ENCODE data around the gene RBMS3. TPM values are rescaled to one million over a fixed set of nuclear protein-coding genes. Genes with fewer than 3 reads are reported as not detected.
A peak's percentile ranks its signal among the peaks of the same experiment; 100 is the strongest.

The RBMS3 gene
- total and polyA plus RNA-seq, 2 of the 8 experiments (the other 6 are each of a cell fraction or from before 2014, with no cell fraction given): 3.7 to 6.9 TPM

GRCh38 chr3:29475305-29475840 lies 194.5 kb downstream of the RBMS3 start:
- WGBS, 2 experiments (ENCODE audit: extremely low coverage in 1 of 2, insufficient coverage in 1 of 2, insufficient read length in 1 of 2, insufficient replicate concordance in 2 of 2, low coverage in 1 of 2, low lambda C conversion rate in 2 of 2, missing lambda C conversion rate in 1 of 2): 49% methylated on average over 9 of the region's 9 CpGs; no CpG with 5 or more reads in 1 of the 2 experiments
- Histone ChIP-seq H2BK20ac (ENCODE audit: low read length) (peak overlapping the region; percentile 82; the same call in 1 of the 2 replicates), H2BK120ac (replicated peaks; ENCODE audit: low read depth, low read length) (no peak overlapping the region), H3K9ac (replicated peaks in 1 of 4; ENCODE audit: extremely low read depth in 1 of 4, low read depth in 3 of 4, low read length in 3 of 4) (no peak overlapping the region), H2BK15ac (ENCODE audit: low read length) (no peak overlapping the region), H3K79me2 (ENCODE audit: control insufficient read depth in 1 of 2, insufficient read depth in 2 of 2, low read length in 2 of 2) (no peaks in the 10 kb centered on the region), H2AFZ (ENCODE audit: low read length) (no peak overlapping the region), H4K91ac (replicated peaks; ENCODE audit: insufficient read length, low read length) (no peak overlapping the region), H3K4me2 (ENCODE audit: insufficient read depth in 1 of 2, low read depth in 2 of 2, low read length in 2 of 2) (peak overlapping the region; percentile 3 to 44; a peak in 1 of 4 replicates), H3K56ac (replicated peaks; ENCODE audit: insufficient read length, low read depth, low read length) (no peak overlapping the region), H3K23me2 (ENCODE audit: low read depth, low read length) (no peaks in the 10 kb centered on the region), H3K14ac (ENCODE audit: insufficient read length) (no peak overlapping the region), H4K5ac (ENCODE audit: insufficient read length, low read depth, low read length) (peak overlapping the region; percentile 79), H3K27me3 (replicated peaks in 1 of 4; ENCODE audit: control insufficient read depth in 3 of 4, extremely low read depth in 1 of 4, insufficient read depth in 3 of 4, low read length in 3 of 4) (no peaks in the 10 kb centered on the region), H2AK5ac (ENCODE audit: low read depth, low read length) (no peak overlapping the region), H3K9me3 (ENCODE audit: insufficient read depth in 2 of 2, low read depth in 1 of 2, low read length in 1 of 2) (no peaks in the 10 kb centered on the region; a peak in 1 of 4 replicates), H3K27ac (ENCODE audit: low read depth, low read length) (peak overlapping the region; percentile 61; the same call in 1 of the 2 replicates), H3K23ac (ENCODE audit: insufficient read length) (no peak overlapping the region), H4K8ac (ENCODE audit: extremely low read depth, insufficient read depth, low read length) (no peak overlapping the region; the same call in 1 of the 2 replicates), H3K4ac (replicated peaks; ENCODE audit: insufficient read length, low read depth, low read length) (no peak overlapping the region), H4K20me1 (replicated peaks in 1 of 2; ENCODE audit: control insufficient read depth in 1 of 2, insufficient read depth in 2 of 2, low read length in 2 of 2) (no peaks in the 10 kb centered on the region), H3K79me1 (ENCODE audit: low read depth, low read length) (no peaks in the 10 kb centered on the region), H3K36me3 (ENCODE audit: control insufficient read depth in 2 of 4, insufficient read depth in 4 of 4, low read length in 3 of 4) (no peaks in the 10 kb centered on the region), H2BK5ac (ENCODE audit: low read depth, low read length) (peak overlapping the region; percentile 82; the same call in 1 of the 2 replicates), H3K4me1 (replicated peaks in 1 of 4; ENCODE audit: control insufficient read depth in 3 of 4, insufficient read depth in 4 of 4, low read length in 3 of 4) (peaks cover 0 to 21% (median 4%) of the 10 kb centered on the region in 4 experiments; a peak in 4 of 7 replicates), H2BK12ac (ENCODE audit: low read depth, low read length) (peak overlapping the region; percentile 94), H3K4me3 (ENCODE audit: extremely low read depth in 1 of 4, insufficient read depth in 2 of 4, low read depth in 3 of 4, low read length in 4 of 4) (peak overlapping the region in 1 of 4 experiments; percentile 13; a peak in 1 of 8 replicates), H3K18ac (ENCODE audit: extremely low read depth, low read length) (no peak overlapping the region)
- no peak for FAIRE-seq
- POLR2A ChIA-PET (ENCODE audit: partially characterized antibody): interaction anchor here (2.0 kb wide), 1 partner anchor 9 kb away, joined by 12 read pairs; no protein-coding TSS in a partner anchor
- no peak for DNase-seq (ENCODE audit: low read depth in 1 of 2, low spot score in 2 of 2)
- TF ChIP-seq CHD2 (IDR thresholded peaks at IDR 0.05; ENCODE audit: low read length) (no peak), JUND (IDR thresholded peaks at IDR 0.05; ENCODE audit: low read length) (no peak), YY1 (IDR thresholded peaks at IDR 0.05; ENCODE audit: low read depth, low read length) (no peak), TCF12 (IDR thresholded peaks at IDR 0.05; ENCODE audit: low read depth, low read length) (no peak)
- CTCF ChIA-PET (ENCODE audit: partially characterized antibody): interaction anchor here (0.7 to 2.4 kb wide), 4 partner anchors 9 to 63 kb away, joined by 3 to 7 read pairs (median 4); no protein-coding TSS in a partner anchor
